Naive thymus-derived CD4-positive, alpha-beta T cell (primary cell): ENCODE measurements around the gene SLC16A12. TPM values are rescaled to one million over a fixed set of nuclear protein-coding genes. Genes with fewer than 3 reads are reported as not detected.
A peak's percentile ranks its signal among the peaks of the same experiment; 100 is the strongest.

ENCODE experiments used
- ATAC-seq: fragments of 150-1000 bp; cut with Tn5 transposase; 2 replicates; pipeline ENCODE4 v1.10.0; 2021; ENCODE audit warnings: mild to moderate bottlenecking, moderate library complexity
- CTCF ChIA-PET: fragments of 350-600 bp; sonication (Branson Sonifier 250); formaldehyde crosslinking; loops from one replicate; lab custom pipeline; 2021; ENCODE audit warnings: antibody characterized with exemption; lab: Charles Lee
- POLR2A ChIA-PET: fragments of 350-600 bp; sonication (Branson Sonifier 250); formaldehyde crosslinking; loops from one replicate; lab custom pipeline; 2021; ENCODE audit warnings: antibody characterized with exemption, inconsistent platforms; lab: Charles Lee
- DNase-seq, 9 donors: peaks; one replicate each; pipeline versions ENCODE4 v3.0.0 to v3.0.0-alpha.2; 2020 to 2022; ENCODE audit warnings: mixed read lengths in 1 of 9
- H3K27ac ChIP-seq: one replicate; pipeline ENCODE4 v1.7.0; 2013; ENCODE audit warnings: mild to moderate bottlenecking, low read depth, low read length, moderate library complexity
- H3K27me3 ChIP-seq, 2 donors: one replicate each; pipeline ENCODE4 v1.7.0; 2013; ENCODE audit warnings: low read length in 2 of 2, mild to moderate bottlenecking in 2 of 2, moderate library complexity in 2 of 2; ENCODE audit not compliant: control insufficient read depth in 2 of 2, insufficient read depth in 2 of 2
- H3K36me3 ChIP-seq, 3 experiments: 1 replicate in 2 of 3; 2 replicates in 1 of 3; pipeline ENCODE4 v1.7.0; 2013; ENCODE audit warnings: low read length in 3 of 3, mild to moderate bottlenecking in 3 of 3, moderate library complexity in 1 of 3; ENCODE audit not compliant: insufficient read depth in 3 of 3, control insufficient read depth in 2 of 3
- H3K4me1 ChIP-seq, 2 donors: one replicate each; pipeline ENCODE4 v1.7.0; 2013; ENCODE audit warnings: low read length in 2 of 2, mild to moderate bottlenecking in 2 of 2, moderate library complexity in 1 of 2; ENCODE audit not compliant: control insufficient read depth in 2 of 2, insufficient read depth in 2 of 2
- H3K4me3 ChIP-seq: 2 replicates; pipeline ENCODE4 v1.7.0; 2013; ENCODE audit warnings: mild to moderate bottlenecking, low read length
- H3K9me3 ChIP-seq, 3 experiments: 1 replicate in 2 of 3; 2 replicates in 1 of 3; pipeline ENCODE4 v1.7.0; 2013; ENCODE audit warnings: low read length in 3 of 3; ENCODE audit not compliant: control insufficient read depth in 2 of 3
- H3K27ac Mint-ChIP-seq, 9 donors: one replicate each; pipeline ENCODE4 v1.8.0; 2020 to 2022; ENCODE audit warnings: mixed read lengths in 9 of 9, mild to moderate bottlenecking in 8 of 9, moderate library complexity in 5 of 9, inconsistent platforms in 2 of 9
- H3K27me3 Mint-ChIP-seq, 5 donors: one replicate each; pipeline ENCODE4 v1.8.0; 2021 to 2022; ENCODE audit warnings: mixed read lengths in 5 of 5, mild to moderate bottlenecking in 1 of 5
- H3K36me3 Mint-ChIP-seq, 5 donors: one replicate each; pipeline ENCODE4 v1.8.0; 2020 to 2022; ENCODE audit warnings: mixed read lengths in 5 of 5, mild to moderate bottlenecking in 3 of 5, inconsistent platforms in 1 of 5
- H3K4me1 Mint-ChIP-seq, 7 donors: one replicate each; pipeline ENCODE4 v1.8.0; 2020 to 2022; ENCODE audit warnings: mixed read lengths in 7 of 7, mild to moderate bottlenecking in 3 of 7, inconsistent platforms in 1 of 7
- H3K4me3 Mint-ChIP-seq, 10 donors: one replicate each; pipeline ENCODE4 v1.8.0; 2020 to 2022; ENCODE audit warnings: mild to moderate bottlenecking in 10 of 10, mixed read lengths in 10 of 10, moderate library complexity in 6 of 10, inconsistent platforms in 2 of 10
- H3K9me3 Mint-ChIP-seq, 11 donors: one replicate each; pipeline ENCODE4 v1.8.0; 2020 to 2022; ENCODE audit warnings: mixed read lengths in 11 of 11, mild to moderate bottlenecking in 4 of 11, inconsistent platforms in 1 of 11, moderate library complexity in 1 of 11
- intact Hi-C, 2 donors: fragments of 100-400 bp; cut with micrococcal nuclease; formaldehyde crosslinking; loops; one replicate each; pipeline ENCODE4 v1.15.1; 2023
- polyA plus RNA-seq, 2 donors: library from polyadenylated mRNA; unstranded; fragments of 300-500 nt; fragmentation: Illumina TruSeq; gene quantifications; one replicate each; pipeline ENCODE4 v1.2.3, GENCODE V29; 2021
- total RNA-seq, 6 experiments: library from RNA in 5 of 6; stranded (reverse) in 5 of 6; gene quantifications; 1 replicate in 5 of 6; 2 replicates in 1 of 6; pipeline ENCODE4 v1.2.3 and lab custom pipeline; 2021 to 2026

SLC16A12 gene
- total and polyA plus RNA-seq, 7 experiments from 2014 or later = not detected

DNA sequence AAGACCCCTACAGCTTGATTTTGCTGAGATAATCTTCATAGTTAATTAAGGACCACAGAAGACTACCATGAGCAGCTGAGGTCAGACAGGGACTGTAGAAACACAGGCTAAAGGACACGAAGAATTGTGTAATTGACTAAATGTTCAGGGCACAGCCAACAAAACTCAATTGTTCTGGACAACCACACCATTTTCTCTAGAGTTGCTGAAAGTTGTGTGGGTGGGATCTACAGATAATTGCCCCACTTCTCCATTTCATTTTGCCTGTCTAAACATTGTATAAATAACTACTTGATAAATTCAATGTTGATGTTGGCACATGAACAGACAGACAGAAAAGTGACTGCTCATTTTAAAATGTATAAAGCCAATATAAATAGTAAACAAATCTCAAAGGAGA, 39.0 kb upstream of the SLC16A12 start:
- H3K27me3 Mint-ChIP-seq = no peaks in the 10 kb centered on the region
- intact Hi-C loops = no loop called here

DNA sequence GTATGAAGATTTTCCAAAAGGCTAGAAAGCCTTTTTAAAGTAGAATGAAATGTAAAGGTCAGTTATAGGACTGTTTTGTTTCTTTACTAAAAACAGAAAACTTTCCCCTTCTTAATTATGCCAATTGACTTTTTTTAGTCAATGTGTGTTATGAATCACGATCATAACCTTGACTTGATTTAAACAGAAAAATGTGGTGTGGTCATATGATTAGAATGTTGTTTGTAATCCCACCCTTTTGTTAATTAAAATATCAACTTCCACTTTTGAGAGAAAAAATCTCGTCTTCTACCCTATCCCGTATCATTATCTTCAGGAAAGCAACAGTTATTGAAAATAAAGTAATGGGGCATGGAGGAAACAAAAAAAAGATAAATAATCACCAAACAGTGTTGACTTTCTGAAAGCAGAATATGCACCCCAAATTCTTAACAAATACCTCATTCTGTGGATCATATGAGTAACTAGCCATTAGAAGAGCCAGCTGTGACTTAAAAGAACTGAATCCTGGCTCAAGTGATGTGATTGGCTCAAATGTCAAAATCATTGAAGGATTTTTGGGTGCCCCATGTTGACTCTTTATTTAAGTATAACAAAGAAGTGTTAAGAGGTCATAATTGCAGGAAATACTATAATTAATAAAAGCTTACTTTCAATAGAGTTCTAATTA, 32.3 kb upstream of the SLC16A12 start:
- DNase-seq (no peak), ATAC-seq (no peak)
- H3K4me1 ChIP-seq = no peaks in the 10 kb centered on the region
- no peak overlapping the region for H3K27ac ChIP-seq
- H3K4me3 Mint-ChIP-seq = no peak overlapping the region
- H3K27ac Mint-ChIP-seq = no peak overlapping the region
- intact Hi-C loops = loop anchor here in 1 of 2 donors (10.0 kb wide), 1 partner anchor 273 kb away; no protein-coding TSS in a partner anchor
- no peaks in the 10 kb centered on the region for H3K36me3 ChIP-seq
- no peak overlapping the region for H3K4me3 ChIP-seq
- CTCF ChIA-PET = interaction anchor here (0.6 to 1.4 kb wide), 2 partner anchors 198 to 355 kb away, joined by 3 read pairs; no protein-coding TSS in a partner anchor
- peaks cover 4 to 29% (median 9%) of the 10 kb centered on the region in 5 donors for H3K27me3 Mint-ChIP-seq
- H3K9me3 Mint-ChIP-seq = peaks cover 0 to 1% (median 0%) of the 10 kb centered on the region in 11 donors
- no peaks in the 10 kb centered on the region for H3K9me3 ChIP-seq
- no peaks in the 10 kb centered on the region for H3K36me3 Mint-ChIP-seq
- H3K27me3 ChIP-seq = no peaks in the 10 kb centered on the region
- POLR2A ChIA-PET = no interaction called here
- peaks cover 0 to 1% (median 0%) of the 10 kb centered on the region in 7 donors for H3K4me1 Mint-ChIP-seq

More for the DNA sequence above, 39.0 kb upstream of the SLC16A12 start:
- no peaks in the 10 kb centered on the region for H3K27me3 ChIP-seq
- DNase-seq = no peak
- peaks cover 0 to 1% (median 0%) of the 10 kb centered on the region in 7 donors for H3K4me1 Mint-ChIP-seq
- H3K4me1 ChIP-seq = no peaks in the 10 kb centered on the region
- H3K36me3 Mint-ChIP-seq = no peaks in the 10 kb centered on the region
- H3K27ac Mint-ChIP-seq = no peak overlapping the region
- no peak overlapping the region for H3K4me3 Mint-ChIP-seq
- H3K9me3 ChIP-seq = no peaks in the 10 kb centered on the region
- no peaks in the 10 kb centered on the region for H3K36me3 ChIP-seq
- peaks cover 0 to 1% (median 0%) of the 10 kb centered on the region in 11 donors for H3K9me3 Mint-ChIP-seq
- no peak for ATAC-seq
- POLR2A ChIA-PET = no interaction called here
- CTCF ChIA-PET = interaction anchor here (0.6 kb wide), 1 partner anchor 55 kb away, joined by 3 read pairs; no protein-coding TSS in a partner anchor
- H3K4me3 ChIP-seq = no peak overlapping the region
- H3K27ac ChIP-seq = no peak overlapping the region

DNA sequence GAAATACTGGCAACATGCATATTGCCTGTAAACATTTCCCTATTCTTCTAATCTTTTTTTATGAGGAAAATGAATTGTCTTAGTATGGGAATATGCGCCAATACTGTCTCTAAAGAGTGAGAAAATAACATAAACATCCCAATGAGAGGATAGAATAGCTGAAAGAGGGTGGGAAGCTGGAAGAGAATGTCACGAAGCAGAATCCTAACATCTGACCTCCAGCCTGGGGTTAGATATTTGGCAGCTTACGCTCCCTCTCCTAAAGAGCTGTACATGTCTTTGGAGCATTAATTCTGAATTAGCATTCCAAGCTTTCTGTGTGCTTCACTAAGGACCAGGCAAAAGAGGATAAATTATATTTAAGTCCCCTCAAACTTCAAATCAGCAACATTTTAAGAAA, 31.6 kb upstream of the SLC16A12 start:
- intact Hi-C loops = loop anchor here in 1 of 2 donors (10.0 kb wide), 1 partner anchor 272 kb away; no protein-coding TSS in a partner anchor
- CTCF ChIA-PET = interaction anchor here (1.4 kb wide), 1 partner anchor 197 kb away, joined by 3 read pairs; no protein-coding TSS in a partner anchor
- POLR2A ChIA-PET = no interaction called here

DNA sequence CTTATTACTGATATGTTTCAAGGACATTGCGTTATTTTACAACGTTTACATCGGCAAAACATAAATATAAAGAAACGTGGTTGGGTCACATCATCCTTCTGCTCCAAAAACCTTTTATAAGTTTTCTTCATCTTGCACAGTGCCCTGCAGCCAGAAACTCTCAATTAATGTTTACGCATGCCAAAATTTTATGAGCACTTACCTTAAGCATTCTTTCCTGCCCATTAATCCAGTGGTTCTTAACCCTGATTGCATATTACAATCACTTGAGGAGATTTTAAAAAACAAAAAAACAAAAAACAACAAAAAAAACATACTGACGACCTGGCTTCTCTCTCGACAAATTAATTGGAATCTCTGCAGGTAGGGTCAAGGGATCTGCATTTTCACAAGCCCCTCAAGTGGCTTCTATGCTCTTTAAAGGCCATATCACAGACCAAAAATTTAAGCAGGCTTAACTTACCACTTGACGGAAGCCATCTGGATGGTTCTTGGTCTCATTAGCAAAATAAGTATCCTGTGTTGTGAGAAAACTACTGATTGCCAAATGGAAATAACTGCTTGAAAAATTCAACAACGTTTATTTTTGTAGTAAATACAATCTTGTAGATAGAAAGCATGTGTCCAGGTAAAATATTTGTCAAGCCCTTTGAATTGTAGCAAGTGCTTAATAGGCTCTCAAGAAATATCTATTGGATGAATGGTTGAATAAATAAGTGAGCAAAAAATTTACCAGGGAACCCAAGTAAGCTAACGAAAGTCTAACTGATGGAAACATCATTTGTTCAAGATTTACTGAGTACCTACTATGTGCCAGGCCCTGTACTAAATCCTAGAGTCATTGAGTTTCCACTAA, 30.9 kb upstream of the SLC16A12 start:
- peaks cover 0 to 1% (median 0%) of the 10 kb centered on the region in 7 donors for H3K4me1 Mint-ChIP-seq
- no peaks in the 10 kb centered on the region for H3K4me1 ChIP-seq
- no peaks in the 10 kb centered on the region for H3K9me3 ChIP-seq
- H3K4me3 ChIP-seq = no peak overlapping the region
- H3K36me3 Mint-ChIP-seq = no peaks in the 10 kb centered on the region
- POLR2A ChIA-PET = no interaction called here
- H3K4me3 Mint-ChIP-seq = no peak overlapping the region
- peaks cover 4 to 39% (median 9%) of the 10 kb centered on the region in 5 donors for H3K27me3 Mint-ChIP-seq
- intact Hi-C loops = loop anchor here in 1 of 2 donors (10.0 kb wide), 1 partner anchor 272 kb away; no protein-coding TSS in a partner anchor
- CTCF ChIA-PET = interaction anchor here (1.4 kb wide), 1 partner anchor 196 kb away, joined by 3 read pairs; no protein-coding TSS in a partner anchor
- H3K36me3 ChIP-seq = no peaks in the 10 kb centered on the region
- DNase-seq = no peak
- H3K9me3 Mint-ChIP-seq = peaks cover 0 to 1% (median 0%) of the 10 kb centered on the region in 11 donors
- no peak overlapping the region for H3K27ac Mint-ChIP-seq
- no peaks in the 10 kb centered on the region for H3K27me3 ChIP-seq
- H3K27ac ChIP-seq = no peak overlapping the region
- no peak for ATAC-seq

More for the DNA sequence above, 31.6 kb upstream of the SLC16A12 start:
- no peak overlapping the region for H3K27ac Mint-ChIP-seq
- no peak overlapping the region for H3K4me3 ChIP-seq
- DNase-seq (no peak), ATAC-seq (no peak)
- H3K27me3 ChIP-seq = no peaks in the 10 kb centered on the region
- no peaks in the 10 kb centered on the region for H3K36me3 ChIP-seq
- no peak overlapping the region for H3K4me3 Mint-ChIP-seq
- no peaks in the 10 kb centered on the region for H3K9me3 ChIP-seq
- H3K27ac ChIP-seq = no peak overlapping the region
- H3K4me1 ChIP-seq = no peaks in the 10 kb centered on the region
- H3K36me3 Mint-ChIP-seq = no peaks in the 10 kb centered on the region
- H3K9me3 Mint-ChIP-seq = peaks cover 0 to 1% (median 0%) of the 10 kb centered on the region in 11 donors
- H3K4me1 Mint-ChIP-seq = peaks cover 0 to 1% (median 0%) of the 10 kb centered on the region in 7 donors
- H3K27me3 Mint-ChIP-seq = peaks cover 4 to 32% (median 9%) of the 10 kb centered on the region in 5 donors

DNA sequence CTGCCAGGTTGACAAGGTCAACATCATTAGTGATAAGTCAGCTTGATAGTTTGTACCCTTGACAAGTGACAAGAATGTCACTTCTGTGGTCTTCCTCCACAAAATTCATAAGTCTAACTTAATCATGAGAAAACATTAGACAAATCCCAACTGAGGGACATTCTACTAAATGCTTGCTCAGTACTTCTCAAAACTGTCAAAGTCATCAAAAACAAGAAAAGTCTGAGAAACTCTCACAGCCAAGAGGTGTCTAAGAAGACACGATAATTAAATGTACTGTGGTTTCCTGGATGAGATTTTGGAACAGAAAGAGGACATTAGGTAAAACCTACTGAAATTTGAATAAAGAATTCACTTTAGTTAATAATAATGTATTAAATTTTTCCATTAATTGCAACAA, 29.8 kb upstream of the SLC16A12 start:
- Mint-ChIP-seq H3K36me3 (no peaks in the 10 kb centered on the region), H3K27ac (no peak overlapping the region), H3K9me3 (peaks cover 0 to 1% (median 0%) of the 10 kb centered on the region in 11 donors), H3K4me3 (no peak overlapping the region), H3K27me3 (peaks cover 4 to 44% (median 9%) of the 10 kb centered on the region in 5 donors), H3K4me1 (no peaks in the 10 kb centered on the region)
- H3K36me3 ChIP-seq = no peaks in the 10 kb centered on the region
- no peaks in the 10 kb centered on the region for H3K9me3 ChIP-seq
- ATAC-seq (no peak), DNase-seq (no peak)
- ChIA-PET CTCF (interaction anchor here (1.0 to 1.2 kb wide), 5 partner anchors 173 to 350 kb away, joined by 3 to 4 read pairs (median 3); partner anchors contain the start of gene IFIT1), POLR2A (no interaction called here)
- intact Hi-C loops = loop anchor here in 1 of 2 donors (10.0 kb wide), 1 partner anchor 270 kb away; no protein-coding TSS in a partner anchor
- H3K27me3 ChIP-seq = no peaks in the 10 kb centered on the region
- no peak overlapping the region for H3K4me3 ChIP-seq
- H3K27ac ChIP-seq = no peak overlapping the region
- no peaks in the 10 kb centered on the region for H3K4me1 ChIP-seq

DNA sequence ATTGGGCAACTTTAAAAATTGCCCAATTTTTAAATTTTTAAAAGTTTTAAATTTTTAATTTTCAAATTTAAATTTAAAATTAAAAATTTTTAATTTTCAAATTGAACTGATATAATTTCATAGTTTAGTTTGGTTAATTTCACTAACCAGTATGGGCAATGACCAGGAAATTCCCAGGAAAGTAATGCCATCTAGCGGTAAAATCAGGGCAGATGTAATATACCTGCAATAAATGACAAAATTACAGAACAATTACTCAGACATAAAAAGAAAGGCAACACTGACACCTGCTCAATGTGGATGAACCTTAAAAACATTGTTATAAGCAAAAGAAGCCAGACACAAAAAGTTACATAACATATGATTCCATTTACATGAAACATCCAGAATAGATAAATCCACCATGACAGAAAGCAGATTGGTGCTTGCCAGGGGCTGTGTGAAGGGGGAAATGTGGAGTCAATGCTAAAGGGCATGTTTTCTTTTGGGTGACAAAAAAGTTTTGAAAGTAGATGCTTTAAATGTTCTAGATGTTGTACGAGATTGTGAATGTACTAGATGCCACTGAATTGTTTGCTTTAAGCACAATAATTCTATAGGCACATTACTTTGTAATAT, 28.6 kb upstream of the SLC16A12 start:
- POLR2A ChIA-PET = no interaction called here
- no peaks in the 10 kb centered on the region for H3K4me1 ChIP-seq
- intact Hi-C loops = loop anchor here (1.0 to 10.0 kb wide), 8 partner anchors 137 to 632 kb away; partner anchors contain the start of genes IFIT1 (in 1 of the 2) and KIF20B (in 1 of the 2)
- H3K36me3 Mint-ChIP-seq = no peaks in the 10 kb centered on the region
- no peaks in the 10 kb centered on the region for H3K9me3 ChIP-seq
- no peak overlapping the region for H3K27ac ChIP-seq
- H3K4me3 ChIP-seq = no peak overlapping the region
- H3K27me3 ChIP-seq = no peaks in the 10 kb centered on the region
- peaks cover 0 to 2% (median 0%) of the 10 kb centered on the region in 11 donors for H3K9me3 Mint-ChIP-seq
- peak in 7 of 9 donors; percentile 13 to 58 (median 48) for DNase-seq
- no peak overlapping the region for H3K27ac Mint-ChIP-seq
- ATAC-seq = peak; percentile 65
- H3K27me3 Mint-ChIP-seq = peaks cover 4 to 44% (median 14%) of the 10 kb centered on the region in 5 donors
- H3K36me3 ChIP-seq = no peaks in the 10 kb centered on the region
- CTCF ChIA-PET = interaction anchor here (1.2 to 1.9 kb wide), 3 partner anchors 135 to 349 kb away, joined by 3 to 5 read pairs (median 3); no protein-coding TSS in a partner anchor
- no peaks in the 10 kb centered on the region for H3K4me1 Mint-ChIP-seq
- no peak overlapping the region for H3K4me3 Mint-ChIP-seq
